Panc1 (cell line): ENCODE measurements around the gene DENND4B. TPM values are rescaled to one million over a fixed set of nuclear protein-coding genes. Genes with fewer than 3 reads are reported as not detected.

ENCODE experiments used
- ATAC-seq: fragments of 200-7000 bp; cut with Tn5 transposase; 2 replicates; pipeline ENCODE4 v1.9.1; 2020; ENCODE audit warnings: mild to moderate bottlenecking, moderate library complexity
- BruUV-seq: library from RNA; stranded (reverse); fragments of 400-500 nt; replicated peaks from 2 replicates; lab custom pipeline; 2021; lab: Mats Ljungman, UMichigan
- CTCF ChIA-PET: fragments of 300-600 bp; sonication (Branson Sonifier 250); formaldehyde crosslinking; loops from one replicate; lab custom pipeline; 2022; ENCODE audit warnings: antibody characterized with exemption; lab: Charles Lee
- POLR2A ChIA-PET: fragments of 300-600 bp; sonication (Branson Sonifier 250); formaldehyde crosslinking; loops from one replicate; lab custom pipeline; 2022; ENCODE audit warnings: antibody characterized with exemption; lab: Charles Lee
- DNase-seq: peaks from one replicate; pipeline ENCODE4 v3.0.0-alpha.2; 2010; ENCODE audit warnings: low read depth, low spot score
- H3K27ac ChIP-seq: 2 replicates; pipeline ENCODE4 v1.5.1; 2011; ENCODE audit warnings: mild to moderate bottlenecking, low read length, inconsistent platforms
- H3K27me3 ChIP-seq: fragments of 200-500 bp; sonication (Bioruptor generic); 2 replicates; pipeline ENCODE4 v1.6.0; 2014; ENCODE audit warnings: low read length, inconsistent platforms; ENCODE audit not compliant: control insufficient read depth, insufficient read depth
- H3K36me3 ChIP-seq: fragments of 200-500 bp; sonication (Bioruptor generic); 2 replicates; pipeline ENCODE4 v1.5.1; 2014; ENCODE audit warnings: inconsistent platforms, mild to moderate bottlenecking, low read length, moderate library complexity; ENCODE audit not compliant: control insufficient read depth, insufficient read depth
- H3K4me1 ChIP-seq: 2 replicates; pipeline ENCODE4 v1.5.1; 2011; ENCODE audit warnings: inconsistent platforms, mild to moderate bottlenecking, low read length, moderate library complexity; ENCODE audit not compliant: control insufficient read depth, insufficient read depth
- H3K4me3 ChIP-seq, 2 experiments: 2 replicates each; pipeline ENCODE4 v1.5.1; 2011 to 2012; ENCODE audit warnings: low read depth in 2 of 2, low read length in 2 of 2, mild to moderate bottlenecking in 2 of 2, inconsistent platforms in 1 of 2, moderate library complexity in 1 of 2
- H3K9me3 ChIP-seq: fragments of 200-500 bp; sonication (Bioruptor generic); 2 replicates; pipeline ENCODE4 v1.5.1; 2014; ENCODE audit warnings: low read depth, mild to moderate bottlenecking, inconsistent platforms, low read length, moderate library complexity; ENCODE audit not compliant: control insufficient read depth, insufficient read depth
- CTCF ChIP-seq: fragments of 450-650 bp; IDR thresholded peaks from 2 replicates; pipeline ENCODE4 v1.5.1; 2017; ENCODE audit warnings: mild to moderate bottlenecking
- POLR2AphosphoS5 ChIP-seq: IDR thresholded peaks from 2 replicates; pipeline ENCODE4 v1.6.1; 2012; ENCODE audit warnings: mild to moderate bottlenecking, low read depth, low read length, moderate library complexity
- REST ChIP-seq, 2 experiments: IDR thresholded peaks; 2 replicates each; pipeline ENCODE4 v1.6.1; 2011 to 2012; ENCODE audit warnings: low read depth in 2 of 2, control low read depth in 1 of 2, low read length in 1 of 2, mild to moderate bottlenecking in 1 of 2, moderate library complexity in 1 of 2; ENCODE audit not compliant: insufficient read depth in 1 of 2
- SIN3A ChIP-seq: IDR thresholded peaks from 2 replicates; pipeline ENCODE4 v1.6.1; 2012; ENCODE audit warnings: low read depth, mild to moderate bottlenecking, low read length, moderate library complexity, borderline replicate concordance; ENCODE audit not compliant: insufficient read depth
- TCF7L2 ChIP-seq: IDR thresholded peaks from 2 replicates; pipeline ENCODE4 v1.6.1; 2011; ENCODE audit warnings: mild to moderate bottlenecking, low read depth, low read length, inconsistent platforms
- in situ Hi-C: cut with HindIII; loops from 2 replicates; pipeline ENCODE4 v1.10.0; 2016; ENCODE audit warnings: low sequenced_read_pairs, low pct_unique_long_range_greater_than_20kb
- intact Hi-C: fragments of 100-400 bp; cut with micrococcal nuclease; formaldehyde crosslinking; loops from one replicate; pipeline ENCODE4 v1.10.0; 2022; ENCODE audit not compliant: unreplicated experiment
- total RNA-seq: library from RNA; stranded (reverse); gene quantifications from one replicate; pipeline ENCODE4 v1.2.1, GENCODE V29; 2021; ENCODE audit not compliant: unreplicated experiment

DENND4B gene
- total RNA-seq, 1 experiment from 2014 or later = 56.2 TPM

GRCh38 chr1:153934746-153935145 is 11.8 kb downstream of the DENND4B start:
- no peak for TF ChIP-seq SIN3A
- no peak for TF ChIP-seq POLR2AphosphoS5
- TF ChIP-seq REST (IDR thresholded peaks at IDR 0.05; ENCODE audit: insufficient read depth in 1 of 2, low read depth in 2 of 2, low read length in 1 of 2) = no peak
- TF ChIP-seq CTCF = no peak
- no peak for TF ChIP-seq TCF7L2
- DNase-seq (no peak), ATAC-seq (no peak)
- Histone ChIP-seq H3K9me3 (no peaks in the 10 kb centered on the region), H3K27me3 (no peaks in the 10 kb centered on the region), H3K27ac (no peak overlapping the region), H3K4me1 (no peaks in the 10 kb centered on the region), H3K36me3 (0 out of 2 replicates have a peak, but pooled peaks cover 6% of the 10 kb centered on the region), H3K4me3 (no peak overlapping the region)
- in situ Hi-C loops (no loop called here), intact Hi-C loops (no loop called here)
- ChIA-PET POLR2A (no interaction called here), CTCF (no interaction called here)
- BruUV-seq = no TSS peak

GRCh38 chr1:153933955-153934354 is 12.6 kb downstream of the DENND4B start:
- DNase-seq (no peak), ATAC-seq (no peak)
- no TSS peak for BruUV-seq
- Histone ChIP-seq H3K9me3 (no peaks in the 10 kb centered on the region), H3K36me3 (0 out of 2 replicates have a peak, but pooled peaks cover 6% of the 10 kb centered on the region), H3K4me1 (no peaks in the 10 kb centered on the region), H3K27me3 (no peaks in the 10 kb centered on the region), H3K27ac (no peak overlapping the region), H3K4me3 (no peak overlapping the region)
- in situ Hi-C loops = no loop called here
- ChIA-PET CTCF (no interaction called here), POLR2A (no interaction called here)
- TF ChIP-seq SIN3A = no peak
- no peak for TF ChIP-seq CTCF
- no peak for TF ChIP-seq REST (IDR thresholded peaks at IDR 0.05; ENCODE audit: insufficient read depth in 1 of 2, low read depth in 2 of 2, low read length in 1 of 2)
- no peak for TF ChIP-seq TCF7L2
- no peak for TF ChIP-seq POLR2AphosphoS5
- intact Hi-C loops = no loop called here
